ENCODE results near the gene HMOX1.

Gene HMOX1

DNA sequence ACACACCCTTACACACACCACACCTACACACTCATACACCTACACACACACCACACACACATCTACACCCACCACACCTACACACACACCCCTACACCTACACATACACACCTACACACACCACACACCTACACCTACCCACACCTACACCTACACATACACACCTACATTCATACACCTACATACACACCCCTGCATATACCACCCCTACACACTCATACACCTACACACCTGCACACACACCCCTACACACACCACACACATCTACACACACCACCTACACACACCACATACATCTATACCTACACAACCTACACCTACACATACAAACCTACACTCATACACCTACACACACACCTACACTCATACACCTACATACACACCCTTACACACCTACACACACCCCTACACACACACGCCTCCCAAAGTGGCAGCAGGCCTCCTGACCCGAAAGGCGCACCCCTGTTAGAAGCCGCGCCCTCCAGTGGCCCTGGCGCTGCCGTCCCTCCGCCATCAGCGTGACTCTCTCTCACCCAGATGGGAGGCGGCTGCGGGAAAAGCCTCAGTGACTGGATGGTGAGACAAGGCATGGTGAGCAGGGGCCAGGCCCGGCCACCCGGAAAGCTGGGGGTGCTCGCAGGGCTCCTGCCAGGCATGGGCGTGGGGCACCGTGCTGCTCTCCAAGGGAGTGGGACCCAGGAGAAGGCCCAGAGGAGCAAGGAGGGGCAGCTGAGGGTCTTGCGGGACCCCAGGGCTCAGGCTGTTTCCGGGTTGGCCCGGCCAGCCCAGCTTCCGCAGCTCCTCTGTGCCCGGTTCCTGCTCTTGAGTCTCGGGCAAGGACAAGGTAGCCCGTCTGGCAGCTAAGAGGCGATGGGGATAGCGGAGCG, 37.0 kb upstream of the HMOX1 start:
- Histone ChIP-seq H3K36me3 (ENCODE audit: control insufficient read depth, low read length) (peaks cover 5% of the 10 kb centered on the region; the same call in 1 of the 2 replicates), H3K79me2 (ENCODE audit: control insufficient read depth, low read length) (no peaks in the 10 kb centered on the region), H3K27me3 (ENCODE audit: control insufficient read depth, low read length) (no peaks in the 10 kb centered on the region), H3K9me2 (replicated peaks; ENCODE audit: control insufficient read depth, low read length) (no peaks in the 10 kb centered on the region), H3K4me2 (ENCODE audit: low read length) (no peak overlapping the region), H3K4me1 (ENCODE audit: control insufficient read depth, low read length) (peaks cover 11% of the 10 kb centered on the region), H3K27ac (ENCODE audit: low read depth, low read length) (no peak overlapping the region), H3F3A (ENCODE audit: control insufficient read depth, insufficient read depth) (0 out of 2 replicates have a peak, but pooled peaks cover 3% of the 10 kb centered on the region), H3K9me3 (ENCODE audit: control insufficient read depth, insufficient read depth, low read length) (peaks cover 10% of the 10 kb centered on the region; the same call in 1 of the 2 replicates), H4K20me1 (ENCODE audit: control insufficient read depth, insufficient read depth, low read depth, low read length) (no peaks in the 10 kb centered on the region), H3K4me3 (ENCODE audit: low read length) (no peak overlapping the region)
- TF ChIP-seq EZH2phosphoT487 (IDR thresholded peaks at IDR 0.05; ENCODE audit: borderline replicate concordance, low read length) (no peak), CTCF (IDR thresholded peaks at IDR 0.05; ENCODE audit: low read depth, low read length, poor library complexity, severe bottlenecking) (no peak)

DNA sequence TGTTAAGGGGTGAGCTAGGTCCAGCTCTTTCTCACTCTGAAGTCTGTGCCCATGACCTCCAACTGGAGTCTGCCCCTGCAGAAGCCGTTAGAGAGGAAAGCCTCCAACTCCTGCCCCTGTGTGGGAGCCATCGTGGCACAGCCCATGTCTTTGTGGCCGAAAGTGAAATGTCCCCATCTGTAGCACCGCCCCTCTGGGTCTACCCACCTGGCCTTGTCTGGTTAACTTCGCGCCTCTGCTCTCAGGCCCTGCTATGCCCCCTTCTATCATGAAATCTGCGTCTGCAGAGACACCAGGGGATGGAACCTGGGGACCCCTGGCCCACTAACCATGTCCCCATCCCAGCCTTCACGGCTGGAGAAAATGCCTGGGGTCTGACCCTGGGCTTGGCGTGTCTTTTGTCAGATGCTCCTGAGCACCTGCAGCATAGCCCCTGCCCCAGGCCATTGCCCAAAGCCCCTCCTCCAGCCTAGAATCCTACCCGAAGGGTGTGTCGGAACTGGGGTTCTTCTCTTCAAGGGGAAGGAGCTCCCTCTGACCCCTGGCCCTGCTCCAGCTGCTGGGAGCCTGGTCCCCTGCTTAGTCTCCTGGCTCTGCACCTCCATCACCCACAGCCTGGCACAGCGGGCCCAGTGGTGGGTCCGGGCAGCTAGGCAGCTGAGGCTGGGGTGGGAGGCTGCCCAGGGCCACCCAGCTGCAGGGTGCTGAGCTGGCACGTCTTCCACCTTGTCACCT, 35.8 kb upstream of the HMOX1 start:
- TF ChIP-seq CTCF (IDR thresholded peaks at IDR 0.05; ENCODE audit: low read depth, low read length, poor library complexity, severe bottlenecking), result no peak
- TF ChIP-seq EZH2phosphoT487 (IDR thresholded peaks at IDR 0.05; ENCODE audit: borderline replicate concordance, low read length), result no peak
- H3K4me1 ChIP-seq (ENCODE audit: control insufficient read depth, low read length), result peaks cover 21% of the 10 kb centered on the region
- H3K9me3 ChIP-seq (ENCODE audit: control insufficient read depth, insufficient read depth, low read length), result peaks cover 10% of the 10 kb centered on the region; the same call in 1 of the 2 replicates
- H3K9me2 ChIP-seq (replicated peaks; ENCODE audit: control insufficient read depth, low read length), result no peaks in the 10 kb centered on the region
- 0 out of 2 replicates have a peak, but pooled peaks cover 3% of the 10 kb centered on the region for H3F3A ChIP-seq (ENCODE audit: control insufficient read depth, insufficient read depth)
- H3K4me2 ChIP-seq (ENCODE audit: low read length), result no peak overlapping the region
- H4K20me1 ChIP-seq (ENCODE audit: control insufficient read depth, insufficient read depth, low read depth, low read length), result no peaks in the 10 kb centered on the region
- H3K27me3 ChIP-seq (ENCODE audit: control insufficient read depth, low read length), result no peaks in the 10 kb centered on the region
- H3K36me3 ChIP-seq (ENCODE audit: control insufficient read depth, low read length), result peaks cover 5% of the 10 kb centered on the region; the same call in 1 of the 2 replicates
- no peaks in the 10 kb centered on the region for H3K79me2 ChIP-seq (ENCODE audit: control insufficient read depth, low read length)
- no peak overlapping the region for H3K27ac ChIP-seq (ENCODE audit: low read depth, low read length)
- no peak overlapping the region for H3K4me3 ChIP-seq (ENCODE audit: low read length)

- no peaks in the 10 kb centered on the region for H3K27me3 ChIP-seq (ENCODE audit: control insufficient read depth, low read length)
- no peak overlapping the region for H3K4me3 ChIP-seq (ENCODE audit: low read length)
- TF ChIP-seq EZH2phosphoT487 (IDR thresholded peaks at IDR 0.05; ENCODE audit: borderline replicate concordance, low read length), result no peak
- TF ChIP-seq CTCF (IDR thresholded peaks at IDR 0.05; ENCODE audit: low read depth, low read length, poor library complexity, severe bottlenecking), result no peak
- no peaks in the 10 kb centered on the region for H3K79me2 ChIP-seq (ENCODE audit: control insufficient read depth, low read length)
- no peak overlapping the region for H3K4me2 ChIP-seq (ENCODE audit: low read length)
- H3K9me3 ChIP-seq (ENCODE audit: control insufficient read depth, insufficient read depth, low read length), result peaks cover 10% of the 10 kb centered on the region; the same call in 1 of the 2 replicates
- H3F3A ChIP-seq (ENCODE audit: control insufficient read depth, insufficient read depth), result 0 out of 2 replicates have a peak, but pooled peaks cover 3% of the 10 kb centered on the region
- H3K9me2 ChIP-seq (replicated peaks; ENCODE audit: control insufficient read depth, low read length), result no peaks in the 10 kb centered on the region
- no peak overlapping the region for H3K27ac ChIP-seq (ENCODE audit: low read depth, low read length)
- peaks cover 5% of the 10 kb centered on the region; the same call in 1 of the 2 replicates for H3K36me3 ChIP-seq (ENCODE audit: control insufficient read depth, low read length)
- H3K4me1 ChIP-seq (ENCODE audit: control insufficient read depth, low read length), result peaks cover 28% of the 10 kb centered on the region
- no peaks in the 10 kb centered on the region for H4K20me1 ChIP-seq (ENCODE audit: control insufficient read depth, insufficient read depth, low read depth, low read length)
Observed at GRCh38 chr22:35345808-35346505, 34.9 kb upstream of the HMOX1 start.

Data from DOHH2 (cell line).